ENCODE data around the gene SMIM45.

Gene SMIM45

GRCh38 chr22:41969110-41969646 is 17.2 kb downstream of the SMIM45 start, which contains the start of gene SEPTIN3:
SEPTIN3 (plus strand) TSS chr22:41969443; CDS start chr22:41971493, 2,050 bp downstream.
- no peak for DNase-seq (ENCODE audit: low spot score)

- no peak for DNase-seq (ENCODE audit: low spot score)
These were observed 18.7 kb downstream of the SMIM45 start for GRCh38 chr22:41970601-41971000.

GRCh38 chr22:41971431-41971830 is 19.5 kb downstream of the SMIM45 start:
- DNase-seq (ENCODE audit: low spot score): no peak

- DNase-seq (ENCODE audit: low spot score): no peak
These were observed 22.8 kb downstream of the SMIM45 start for GRCh38 chr22:41974691-41975290.

GRCh38 chr22:41975299-41976069 is 23.5 kb downstream of the SMIM45 start:
- no peak for DNase-seq (ENCODE audit: low spot score)

GRCh38 chr22:41976070-41976901 is 24.3 kb downstream of the SMIM45 start:
- DNase-seq (ENCODE audit: low spot score): no peak

GRCh38 chr22:41976961-41977566 is 25.1 kb downstream of the SMIM45 start:
- DNase-seq (ENCODE audit: low spot score): no peak

- DNase-seq (ENCODE audit: low spot score): no peak
These were observed 26.8 kb downstream of the SMIM45 start for GRCh38 chr22:41978732-41979131.

GRCh38 chr22:41979423-41980250 is 27.7 kb downstream of the SMIM45 start:
- no peak for DNase-seq (ENCODE audit: low spot score)

GRCh38 chr22:41982865-41983264 is 30.9 kb downstream of the SMIM45 start:
- no peak for DNase-seq (ENCODE audit: low spot score)

- DNase-seq (ENCODE audit: low spot score): no peak
These were observed 31.8 kb downstream of the SMIM45 start for GRCh38 chr22:41983513-41984405.

- no peak for DNase-seq (ENCODE audit: low spot score)
These were observed 35.3 kb downstream of the SMIM45 start for GRCh38 chr22:41987276-41987675.

- DNase-seq (ENCODE audit: low spot score): no peak
These were observed 37.3 kb downstream of the SMIM45 start for GRCh38 chr22:41989246-41989645.

GRCh38 chr22:41991111-41991510 is 39.2 kb downstream of the SMIM45 start:
- DNase-seq (ENCODE audit: low spot score): no peak

- no peak for DNase-seq (ENCODE audit: low spot score)
These were observed 40.5 kb downstream of the SMIM45 start for GRCh38 chr22:41992496-41992895.

GRCh38 chr22:41995211-41995610 is 43.3 kb downstream of the SMIM45 start:
- no peak for DNase-seq (ENCODE audit: low spot score)

GRCh38 chr22:41996826-41997225 is 44.9 kb downstream of the SMIM45 start:
- no peak for DNase-seq (ENCODE audit: low spot score)

- DNase-seq (ENCODE audit: low spot score): peak; percentile 74
These were observed 46.7 kb downstream of the SMIM45 start, which contains the start of gene WBP2NL for GRCh38 chr22:41998361-41999261. WBP2NL (plus strand) TSS chr22:41998788; CDS start chr22:41998819, 31 bp downstream.

GRCh38 chr22:42000466-42000865 is 48.5 kb downstream of the SMIM45 start:
- DNase-seq (ENCODE audit: low spot score): no peak
